GM12875 (cell line): ENCODE measurements around the gene SHLD2.
"Not testable (repeated sequence)": the region's sequence is repeated elsewhere in the genome, so short reads cannot be mapped to it uniquely, and the experiment has no call there.

Experiments used
- H3K4me3 ChIP-seq: one replicate; pipeline ENCODE4 v1.5.1; 2011; ENCODE audit warnings: low read depth, low read length, control low read depth
- CTCF ChIP-seq: IDR thresholded peaks from 2 replicates; pipeline ENCODE4 v1.5.1; 2011; ENCODE audit warnings: low read depth, mild to moderate bottlenecking, control low read depth, inconsistent platforms, low read length, moderate library complexity, borderline replicate concordance; ENCODE audit not compliant: insufficient read depth

The SHLD2 gene

GRCh38 chr10:87072449-87072848, 22.6 kb upstream of the SHLD2 start:
- no peak for TF ChIP-seq CTCF
- H3K4me3 ChIP-seq: no peak overlapping the region

DNA sequence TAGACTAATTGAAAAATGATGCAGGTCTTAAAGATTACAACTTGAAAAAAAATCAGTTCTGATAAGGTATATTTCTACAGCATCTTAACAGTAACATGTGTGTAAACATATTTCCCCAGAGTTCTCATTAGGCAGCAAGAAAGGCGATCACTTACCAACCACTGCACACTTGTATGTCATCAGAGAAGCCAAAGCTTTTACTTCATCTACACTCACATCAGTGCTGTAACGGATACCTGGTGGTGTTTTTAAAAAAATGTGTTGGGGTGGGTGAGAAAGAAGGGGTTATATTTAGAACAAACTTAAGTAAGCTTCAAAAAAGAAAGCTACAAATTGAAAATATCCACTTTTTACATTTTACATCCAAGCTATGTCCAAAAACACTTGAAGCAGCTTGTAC, 18.6 kb upstream of the SHLD2 start:
- not testable (repeated sequence) for H3K4me3 ChIP-seq

DNA sequence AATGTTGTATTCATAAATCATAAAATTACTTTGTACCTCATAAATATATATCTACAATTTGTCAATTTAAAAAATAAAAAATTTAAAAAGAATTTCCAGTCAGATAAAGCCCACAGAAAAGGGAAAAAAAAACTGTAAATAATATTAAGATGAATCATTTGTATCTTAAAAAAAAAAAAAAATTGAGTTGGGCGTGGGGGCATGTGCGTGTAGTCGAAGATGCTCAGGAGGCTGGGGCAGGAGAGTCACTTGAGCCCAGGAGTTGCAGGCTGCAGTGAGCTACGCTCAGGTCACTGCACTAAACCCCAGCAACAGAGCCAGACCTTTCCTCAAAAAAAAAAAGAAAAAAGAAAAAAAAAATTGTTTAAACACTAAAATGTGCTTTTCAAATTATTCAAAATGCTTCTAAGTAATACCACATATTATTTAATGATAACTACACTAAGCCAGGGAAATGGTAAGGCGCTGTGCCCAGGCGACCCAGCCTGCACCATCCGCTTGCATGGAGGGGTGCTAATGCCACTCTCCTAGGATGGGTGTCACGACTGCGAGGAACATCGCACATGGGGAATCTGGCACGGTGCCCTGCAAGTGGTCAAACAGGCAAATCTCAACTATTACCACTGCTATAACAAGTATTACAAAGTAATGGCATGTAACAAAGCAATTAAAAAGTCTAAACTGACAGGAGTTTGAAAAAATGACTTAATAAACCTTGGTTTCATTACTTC, 15.7 kb upstream of the SHLD2 start:
- TF ChIP-seq CTCF: no peak
- no peak overlapping the region for H3K4me3 ChIP-seq

- H3K4me3 ChIP-seq: not testable (repeated sequence)
Observed at GRCh38 chr10:87080621-87081020, 14.4 kb upstream of the SHLD2 start.

GRCh38 chr10:87081574-87081973, 13.4 kb upstream of the SHLD2 start:
- H3K4me3 ChIP-seq: not testable (repeated sequence)

- not testable (repeated sequence) for H3K4me3 ChIP-seq
Observed at GRCh38 chr10:87082219-87082618, 12.8 kb upstream of the SHLD2 start.

GRCh38 chr10:87083576-87084290, 11.3 kb upstream of the SHLD2 start:
- H3K4me3 ChIP-seq: not testable (repeated sequence)

DNA sequence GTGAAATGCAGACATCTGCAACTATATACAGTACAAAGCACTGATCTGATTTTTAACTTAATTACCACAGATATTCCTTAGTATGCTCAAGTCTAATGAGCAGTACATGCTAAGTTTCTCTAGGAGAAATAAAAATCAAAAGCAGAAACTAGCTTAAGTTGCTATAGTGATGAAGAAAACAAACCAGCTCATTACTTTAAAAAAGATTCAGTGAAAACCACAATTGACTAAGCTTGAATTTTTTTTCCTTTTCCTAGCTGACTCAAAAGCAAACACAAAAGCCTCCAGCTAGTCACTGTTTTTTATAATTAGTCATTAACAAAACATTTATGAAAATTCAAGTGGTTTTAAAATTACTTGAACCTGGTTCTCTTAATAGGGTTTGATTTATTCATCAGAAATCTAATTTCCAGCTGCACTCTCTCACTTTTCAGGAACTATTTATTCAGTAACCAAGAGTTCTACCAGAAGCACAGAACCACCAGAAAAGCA, 10.7 kb upstream of the SHLD2 start:
- not testable (repeated sequence) for H3K4me3 ChIP-seq

DNA sequence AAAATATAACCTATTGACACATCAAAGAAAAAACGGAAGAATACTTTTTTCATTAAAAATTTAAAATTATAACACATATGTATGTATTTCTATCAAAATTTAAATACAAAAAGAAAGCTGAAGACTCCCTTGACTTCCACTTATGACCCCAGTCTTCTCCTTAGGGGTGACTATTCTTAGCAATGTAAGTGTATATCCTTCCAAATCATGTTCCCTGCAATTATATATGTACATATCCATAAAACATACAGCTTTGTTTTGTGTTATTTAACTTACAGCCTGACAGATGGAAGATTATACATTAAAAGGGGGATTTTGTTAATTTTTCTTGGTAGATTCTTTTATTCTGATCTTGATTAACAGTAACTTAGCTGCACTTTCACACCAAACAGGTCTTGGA, 9.5 kb upstream of the SHLD2 start:
- no peak for TF ChIP-seq CTCF
- no peak overlapping the region for H3K4me3 ChIP-seq

DNA sequence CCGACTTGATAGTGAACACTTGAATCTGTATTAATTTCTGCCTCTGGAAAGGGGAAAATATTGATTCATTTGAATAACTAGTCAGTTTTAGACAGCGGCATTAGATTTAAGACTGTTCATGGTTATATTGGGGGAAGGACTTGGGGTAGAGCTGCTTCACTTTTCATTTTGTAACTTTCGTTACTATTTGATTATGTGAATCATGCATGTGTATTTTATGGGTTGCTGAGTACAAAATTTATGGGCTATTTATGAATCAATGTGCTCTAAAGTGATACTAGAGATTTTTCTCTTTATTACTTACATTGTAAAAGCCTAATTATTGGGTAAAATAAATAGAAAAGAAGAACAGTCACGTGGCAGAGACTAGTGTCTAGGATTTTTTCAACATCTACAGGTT, 5.3 kb upstream of the SHLD2 start:
- H3K4me3 ChIP-seq: no peak overlapping the region
- no peak for TF ChIP-seq CTCF

DNA sequence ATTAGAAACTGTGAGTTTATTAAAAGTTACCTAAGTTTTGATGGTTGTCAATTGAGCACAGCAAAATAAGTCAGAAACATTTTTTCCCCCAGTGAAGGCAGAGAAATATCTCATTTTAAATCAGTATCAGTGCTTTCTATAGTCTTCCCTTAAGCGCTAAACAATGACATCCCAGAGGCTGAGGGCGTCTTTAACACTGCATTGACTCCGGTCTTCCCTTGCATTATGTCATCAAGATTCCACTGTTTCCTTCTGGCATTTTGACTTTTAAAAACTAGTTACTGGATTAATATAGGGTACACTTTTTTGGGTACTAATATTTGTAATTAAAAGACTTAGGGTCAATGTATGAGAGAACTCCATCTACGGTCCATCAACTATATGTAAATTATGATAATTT, 4.2 kb upstream of the SHLD2 start:
- H3K4me3 ChIP-seq: no peak overlapping the region
- TF ChIP-seq CTCF: no peak
